Measurements from ENCODE around the gene EHMT1. TPM values are rescaled to one million over a fixed set of nuclear protein-coding genes. Genes with fewer than 3 reads are reported as not detected.

The EHMT1 gene
- total RNA-seq, 1 donor = 46.3 TPM

DNA sequence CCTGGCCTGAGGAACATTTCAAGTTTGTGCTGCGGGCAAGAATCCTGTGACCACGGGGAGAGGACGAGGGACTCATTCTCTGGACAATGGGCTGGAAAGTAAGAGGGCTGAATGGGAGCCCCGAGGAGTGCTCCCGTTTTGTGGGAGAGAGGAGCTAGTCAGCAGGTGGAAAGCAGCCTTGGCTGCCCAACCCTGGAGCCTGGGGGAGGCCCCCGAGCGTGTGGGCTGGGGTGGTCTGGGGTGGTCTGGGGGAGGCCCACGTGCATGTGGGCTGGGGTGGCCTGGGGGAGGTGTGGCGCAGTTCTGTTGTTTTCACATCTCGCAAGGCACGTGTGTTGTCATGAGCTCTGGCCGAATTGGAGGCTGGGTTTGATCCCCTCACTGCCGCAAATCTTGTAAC lies 27.5 kb downstream of the EHMT1 start:
- Histone ChIP-seq H3K4me2 (ENCODE audit: insufficient read depth, low read length) (no peak overlapping the region), H3K9me3 (ENCODE audit: low read depth, low read length) (no peaks in the 10 kb centered on the region), H3K4me1 (ENCODE audit: insufficient read depth, low read length) (peaks cover 3% of the 10 kb centered on the region), H3K27ac (ENCODE audit: low read depth, low read length) (no peak overlapping the region), H3K79me2 (ENCODE audit: insufficient read depth, low read length) (peaks cover 93% of the 10 kb centered on the region), H3K4me3 (ENCODE audit: insufficient read depth, low read length) (no peak overlapping the region), H3K36me3 (ENCODE audit: insufficient read depth, low read length) (peaks cover 3% of the 10 kb centered on the region), H3K27me3 (ENCODE audit: insufficient read depth, low read length) (no peaks in the 10 kb centered on the region), H4K20me1 (ENCODE audit: insufficient read depth, low read length) (peaks cover 54% of the 10 kb centered on the region), H2AFZ (ENCODE audit: low read length) (no peak overlapping the region)
- DNase-seq (ENCODE audit: insufficient read length, low spot score, missing footprints) = no peak
- TF ChIP-seq, protein P1, sequence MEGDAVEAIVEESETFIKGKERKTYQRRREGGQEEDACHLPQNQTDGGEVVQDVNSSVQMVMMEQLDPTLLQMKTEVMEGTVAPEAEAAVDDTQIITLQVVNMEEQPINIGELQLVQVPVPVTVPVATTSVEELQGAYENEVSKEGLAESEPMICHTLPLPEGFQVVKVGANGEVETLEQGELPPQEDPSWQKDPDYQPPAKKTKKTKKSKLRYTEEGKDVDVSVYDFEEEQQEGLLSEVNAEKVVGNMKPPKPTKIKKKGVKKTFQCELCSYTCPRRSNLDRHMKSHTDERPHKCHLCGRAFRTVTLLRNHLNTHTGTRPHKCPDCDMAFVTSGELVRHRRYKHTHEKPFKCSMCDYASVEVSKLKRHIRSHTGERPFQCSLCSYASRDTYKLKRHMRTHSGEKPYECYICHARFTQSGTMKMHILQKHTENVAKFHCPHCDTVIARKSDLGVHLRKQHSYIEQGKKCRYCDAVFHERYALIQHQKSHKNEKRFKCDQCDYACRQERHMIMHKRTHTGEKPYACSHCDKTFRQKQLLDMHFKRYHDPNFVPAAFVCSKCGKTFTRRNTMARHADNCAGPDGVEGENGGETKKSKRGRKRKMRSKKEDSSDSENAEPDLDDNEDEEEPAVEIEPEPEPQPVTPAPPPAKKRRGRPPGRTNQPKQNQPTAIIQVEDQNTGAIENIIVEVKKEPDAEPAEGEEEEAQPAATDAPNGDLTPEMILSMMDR (IDR thresholded peaks at IDR 0.05; ENCODE audit: extremely low read depth, low read depth, low read length) = no peak

DNA sequence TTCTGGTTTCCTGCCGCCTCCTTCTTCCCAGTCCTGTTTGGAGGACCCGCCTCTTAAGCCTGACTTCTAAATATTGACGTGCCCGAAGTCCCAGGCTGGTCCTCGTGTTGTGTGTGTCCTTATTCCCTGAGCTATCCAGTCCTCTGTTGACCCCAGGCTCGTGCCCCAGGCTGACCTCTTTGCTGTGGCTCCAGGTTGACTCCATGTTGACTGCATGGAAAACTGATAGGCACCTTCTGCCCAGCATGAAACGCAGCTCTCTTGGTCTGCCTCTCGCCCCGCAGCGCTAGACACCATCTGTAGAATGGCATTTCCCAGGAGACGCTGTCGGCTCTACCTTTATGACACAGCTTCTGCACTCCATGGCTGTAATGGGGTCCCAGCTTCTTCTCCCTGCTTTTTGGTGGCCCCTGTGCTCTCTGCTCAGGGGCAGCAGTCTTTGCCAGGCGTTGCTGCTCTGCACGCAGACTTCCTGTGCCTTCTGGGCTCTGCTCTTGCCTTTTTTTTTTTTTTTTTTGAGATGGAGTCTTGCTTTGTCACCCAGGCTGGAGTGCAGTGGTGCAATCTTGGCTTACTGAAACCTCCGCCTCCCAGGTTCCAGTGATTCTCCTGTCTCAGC lies 28.4 kb downstream of the EHMT1 start:
- Histone ChIP-seq H3K4me1 (ENCODE audit: insufficient read depth, low read length) (peaks cover 3% of the 10 kb centered on the region), H3K4me2 (ENCODE audit: insufficient read depth, low read length) (no peak overlapping the region), H3K27me3 (ENCODE audit: insufficient read depth, low read length) (no peaks in the 10 kb centered on the region), H3K9me3 (ENCODE audit: low read depth, low read length) (no peaks in the 10 kb centered on the region), H3K36me3 (ENCODE audit: insufficient read depth, low read length) (no peaks in the 10 kb centered on the region), H3K27ac (ENCODE audit: low read depth, low read length) (no peak overlapping the region), H3K79me2 (ENCODE audit: insufficient read depth, low read length) (peaks cover 93% of the 10 kb centered on the region), H4K20me1 (ENCODE audit: insufficient read depth, low read length) (peaks cover 52% of the 10 kb centered on the region), H3K4me3 (ENCODE audit: insufficient read depth, low read length) (no peak overlapping the region), H2AFZ (ENCODE audit: low read length) (no peak overlapping the region)
- DNase-seq (ENCODE audit: insufficient read length, low spot score, missing footprints) = no peak
- TF ChIP-seq, protein P1 (IDR thresholded peaks at IDR 0.05; ENCODE audit: extremely low read depth, low read depth, low read length) = no peak

DNA sequence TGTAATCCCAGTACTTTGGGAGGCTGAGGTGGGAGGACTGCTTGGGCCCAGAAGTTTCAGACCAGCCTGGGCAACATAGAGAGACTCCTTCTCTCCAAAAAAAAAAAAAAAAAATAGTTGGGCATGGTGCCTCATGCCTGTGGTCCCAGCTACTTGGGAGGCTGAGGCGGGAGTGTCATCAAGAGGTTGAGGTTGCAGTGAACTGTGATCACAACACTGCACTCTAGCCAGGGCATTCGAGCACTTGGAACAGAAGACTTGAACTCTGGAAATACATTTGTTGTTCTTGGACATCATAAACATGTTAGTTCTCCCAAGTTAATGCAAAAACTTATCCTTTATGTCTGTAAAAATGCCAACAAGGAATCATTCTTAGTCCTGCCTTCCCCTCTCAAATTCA lies 29.6 kb downstream of the EHMT1 start:
- TF ChIP-seq, protein P1 (IDR thresholded peaks at IDR 0.05; ENCODE audit: extremely low read depth, low read depth, low read length) = no peak
- Histone ChIP-seq H3K27ac (ENCODE audit: low read depth, low read length) (no peak overlapping the region), H3K36me3 (ENCODE audit: insufficient read depth, low read length) (no peaks in the 10 kb centered on the region), H2AFZ (ENCODE audit: low read length) (no peak overlapping the region), H3K79me2 (ENCODE audit: insufficient read depth, low read length) (peaks cover 93% of the 10 kb centered on the region), H3K4me2 (ENCODE audit: insufficient read depth, low read length) (no peak overlapping the region), H3K9me3 (ENCODE audit: low read depth, low read length) (no peaks in the 10 kb centered on the region), H3K4me3 (ENCODE audit: insufficient read depth, low read length) (no peak overlapping the region), H3K4me1 (ENCODE audit: insufficient read depth, low read length) (peaks cover 3% of the 10 kb centered on the region), H4K20me1 (ENCODE audit: insufficient read depth, low read length) (peaks cover 45% of the 10 kb centered on the region), H3K27me3 (ENCODE audit: insufficient read depth, low read length) (no peaks in the 10 kb centered on the region)
- DNase-seq (ENCODE audit: insufficient read length, low spot score, missing footprints) = no peak

DNA sequence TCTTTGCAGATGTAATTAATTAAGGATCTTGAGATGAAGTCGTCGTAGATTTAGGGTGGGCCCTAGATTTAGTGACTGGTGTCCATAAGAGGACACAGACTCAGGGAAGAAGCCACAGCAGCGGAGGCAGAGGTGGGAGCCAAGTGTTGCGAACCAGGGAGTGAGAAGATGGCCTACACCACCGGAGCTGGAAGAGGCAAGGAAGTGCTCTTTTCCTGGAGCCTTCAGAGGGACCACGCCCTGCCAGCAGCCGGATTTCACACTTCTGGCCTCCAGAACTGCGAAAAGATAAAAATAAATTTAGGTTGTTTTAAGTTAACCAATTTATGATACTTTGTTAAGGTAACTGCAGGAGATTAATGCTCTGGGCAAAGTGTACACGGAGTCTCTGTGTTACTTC lies 30.7 kb downstream of the EHMT1 start:
- H3K27me3 ChIP-seq (ENCODE audit: insufficient read depth, low read length) = no peaks in the 10 kb centered on the region
- H3K9me3 ChIP-seq (ENCODE audit: low read depth, low read length) = no peaks in the 10 kb centered on the region
- no peak overlapping the region for H3K4me2 ChIP-seq (ENCODE audit: insufficient read depth, low read length)
- H2AFZ ChIP-seq (ENCODE audit: low read length) = no peak overlapping the region
- TF ChIP-seq, protein P1 (IDR thresholded peaks at IDR 0.05; ENCODE audit: extremely low read depth, low read depth, low read length) = no peak
- H3K36me3 ChIP-seq (ENCODE audit: insufficient read depth, low read length) = no peaks in the 10 kb centered on the region
- DNase-seq (ENCODE audit: insufficient read length, low spot score, missing footprints) = no peak
- no peak overlapping the region for H3K27ac ChIP-seq (ENCODE audit: low read depth, low read length)
- H3K4me1 ChIP-seq (ENCODE audit: insufficient read depth, low read length) = peaks cover 3% of the 10 kb centered on the region
- no peak overlapping the region for H3K4me3 ChIP-seq (ENCODE audit: insufficient read depth, low read length)
- H3K79me2 ChIP-seq (ENCODE audit: insufficient read depth, low read length) = peaks cover 93% of the 10 kb centered on the region
- peaks cover 38% of the 10 kb centered on the region for H4K20me1 ChIP-seq (ENCODE audit: insufficient read depth, low read length)
